Coronary artery (tissue), 2 donors: ENCODE data around the gene AFG1L.
"Not testable (repeated sequence)": the region's sequence is repeated elsewhere in the genome, so short reads cannot be mapped to it uniquely, and the experiment has no call there.

ENCODE experiments used
- DNase-seq: peaks from one replicate; pipeline ENCODE4 v3.0.0-alpha.2; 2017; ENCODE audit warnings: low spot score
- H3K27ac ChIP-seq, 2 donors: fragments of 200-600 bp; sonication (generic); one replicate each; pipeline ENCODE4 v1.5.1; 2016 to 2019
- H3K4me3 ChIP-seq: fragments of 200-600 bp; sonication (generic); 2 replicates; pipeline ENCODE4 v1.5.1; 2016; ENCODE audit warnings: mild to moderate bottlenecking, moderate library complexity
- TF ChIP-seq, protein P1 (sequence below): fragments of 200-600 bp; sonication (generic); IDR thresholded peaks from one replicate; pipeline ENCODE4 v1.5.1; 2019; ENCODE audit warnings: antibody characterized with exemption

AFG1L gene

GRCh38 chr6:108294727-108295625 is at the start of gene AFG1L:
Gene AFG1L (plus strand): TSS chr6:108295054. CDS start chr6:108295080, 26 bp downstream.
- peak; percentile 94 for DNase-seq
- peak within 1 kb of the TSS; percentile 81 to 84 for H3K27ac ChIP-seq

DNA sequence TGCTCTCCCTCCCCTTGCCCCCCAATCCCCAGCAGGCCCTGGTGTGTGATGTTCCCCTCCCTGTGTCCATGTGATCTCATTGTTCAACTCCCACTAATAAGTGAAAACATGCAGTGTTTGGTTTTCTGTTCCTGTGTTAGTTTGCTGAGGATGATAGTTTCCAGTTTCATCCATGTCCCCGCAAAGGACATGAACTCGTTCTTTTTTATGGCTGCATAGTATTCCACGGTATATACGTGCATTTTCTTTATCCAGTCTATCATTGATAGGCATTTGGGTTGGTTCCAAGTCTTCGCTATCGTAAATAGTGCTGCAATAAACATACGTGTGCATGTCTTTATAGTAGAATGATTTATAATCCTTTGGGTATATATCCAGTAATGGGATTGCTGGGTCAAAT is 49.8 kb upstream of the AFG1L start:
- DNase-seq, H3K4me3 ChIP-seq: not testable (repeated sequence)

More at GRCh38 chr6:108294727-108295625, at the start of gene AFG1L:
- TF ChIP-seq, protein P1, sequence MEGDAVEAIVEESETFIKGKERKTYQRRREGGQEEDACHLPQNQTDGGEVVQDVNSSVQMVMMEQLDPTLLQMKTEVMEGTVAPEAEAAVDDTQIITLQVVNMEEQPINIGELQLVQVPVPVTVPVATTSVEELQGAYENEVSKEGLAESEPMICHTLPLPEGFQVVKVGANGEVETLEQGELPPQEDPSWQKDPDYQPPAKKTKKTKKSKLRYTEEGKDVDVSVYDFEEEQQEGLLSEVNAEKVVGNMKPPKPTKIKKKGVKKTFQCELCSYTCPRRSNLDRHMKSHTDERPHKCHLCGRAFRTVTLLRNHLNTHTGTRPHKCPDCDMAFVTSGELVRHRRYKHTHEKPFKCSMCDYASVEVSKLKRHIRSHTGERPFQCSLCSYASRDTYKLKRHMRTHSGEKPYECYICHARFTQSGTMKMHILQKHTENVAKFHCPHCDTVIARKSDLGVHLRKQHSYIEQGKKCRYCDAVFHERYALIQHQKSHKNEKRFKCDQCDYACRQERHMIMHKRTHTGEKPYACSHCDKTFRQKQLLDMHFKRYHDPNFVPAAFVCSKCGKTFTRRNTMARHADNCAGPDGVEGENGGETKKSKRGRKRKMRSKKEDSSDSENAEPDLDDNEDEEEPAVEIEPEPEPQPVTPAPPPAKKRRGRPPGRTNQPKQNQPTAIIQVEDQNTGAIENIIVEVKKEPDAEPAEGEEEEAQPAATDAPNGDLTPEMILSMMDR, result no peak
- peak within 1 kb of the TSS; percentile 75 for H3K4me3 ChIP-seq

DNA sequence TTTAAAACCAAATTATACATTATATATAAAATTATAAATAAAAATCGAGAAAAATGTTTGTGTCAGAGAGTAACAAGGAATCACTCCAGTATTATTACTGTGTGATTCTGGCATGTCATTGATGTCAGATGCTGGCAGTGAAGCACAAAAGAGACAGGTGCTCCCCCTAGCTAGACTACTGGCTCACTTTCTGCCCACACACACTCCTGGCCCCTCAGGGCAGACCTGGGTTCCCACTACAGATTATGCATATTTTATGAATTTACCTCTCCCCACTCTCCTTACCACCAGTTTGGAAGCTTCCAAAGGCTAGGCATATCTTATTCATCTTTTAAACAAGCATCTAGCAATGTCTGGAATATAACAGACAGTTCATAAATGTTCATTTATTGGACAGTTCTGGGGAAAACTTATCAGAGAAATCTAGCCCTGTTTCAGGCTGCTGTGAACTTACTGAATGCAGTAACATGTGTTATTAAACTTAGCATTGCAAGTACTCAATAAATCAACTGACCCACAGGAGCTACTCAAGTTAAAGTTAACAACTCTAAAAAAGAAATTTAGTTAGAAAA is 46.8 kb upstream of the AFG1L start:
- no peak overlapping the region for H3K4me3 ChIP-seq
- TF ChIP-seq, protein P1, result no peak
- DNase-seq, result no peak
- no peak overlapping the region for H3K27ac ChIP-seq

More for the DNA sequence above, 49.8 kb upstream of the AFG1L start:
- H3K27ac ChIP-seq, result not testable (repeated sequence)

DNA sequence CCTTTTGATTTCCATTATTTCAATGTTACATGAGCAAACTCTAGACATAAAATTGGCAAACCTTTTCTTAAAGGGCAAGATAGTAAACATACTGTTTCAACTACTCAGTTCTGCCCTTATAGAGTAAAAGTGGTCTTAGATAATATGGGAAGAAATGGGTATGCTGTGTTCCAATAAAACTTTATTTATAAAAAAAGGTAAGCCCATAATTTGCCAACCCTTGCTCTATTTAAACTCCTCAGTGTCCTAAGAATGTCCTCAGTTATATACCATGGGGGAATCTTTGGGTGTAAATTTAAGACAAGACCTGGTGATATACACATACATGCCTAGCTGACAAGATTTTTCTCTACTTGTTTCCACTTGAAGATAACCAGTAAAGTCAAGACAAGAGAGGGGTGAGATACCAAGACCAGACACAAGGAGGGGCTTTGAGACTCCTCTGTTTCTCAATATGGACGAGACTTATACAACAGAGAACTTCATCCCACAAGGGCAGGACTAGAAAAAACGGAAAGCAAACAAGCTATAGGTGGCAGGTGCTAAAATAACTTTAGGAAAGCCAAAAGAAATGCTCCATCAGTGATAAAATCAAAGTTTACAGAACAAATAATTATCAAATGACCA is 44.5 kb upstream of the AFG1L start:
- no peak overlapping the region for H3K27ac ChIP-seq
- no peak overlapping the region for H3K4me3 ChIP-seq
- TF ChIP-seq, protein P1, result no peak
- no peak for DNase-seq

GRCh38 chr6:108251252-108251651 is 43.6 kb upstream of the AFG1L start:
- TF ChIP-seq, protein P1, result no peak
- no peak overlapping the region for H3K4me3 ChIP-seq
- no peak for DNase-seq
- no peak overlapping the region for H3K27ac ChIP-seq

GRCh38 chr6:108252055-108252454 is 42.8 kb upstream of the AFG1L start:
- TF ChIP-seq, protein P1, result no peak
- no peak overlapping the region for H3K27ac ChIP-seq
- no peak overlapping the region for H3K4me3 ChIP-seq
- DNase-seq, result no peak

- TF ChIP-seq, protein P1, result no peak
- no peak for DNase-seq
- H3K4me3 ChIP-seq, result no peak overlapping the region
- H3K27ac ChIP-seq, result no peak overlapping the region
Measured at GRCh38 chr6:108253241-108253640, 41.6 kb upstream of the AFG1L start.
